Gastrocnemius medialis (tissue), 4 donors: Measurements from ENCODE around the gene UGCG.

Experiments
- POLR2A ChIP-seq, 2 donors: fragments of 450-650 bp; IDR thresholded peaks; one replicate each; pipeline ENCODE4 v1.6.1; 2017; ENCODE audit warnings: antibody characterized with exemption in 2 of 2, mild to moderate bottlenecking in 2 of 2, moderate library complexity in 2 of 2
- TF ChIP-seq, protein P1 (sequence below), 5 experiments: fragments of 450-650 bp in 3 of 5; fragments of 200-600 bp in 2 of 5; sonication (generic) in 2 of 5; IDR thresholded peaks in 4 of 5; conservative IDR thresholded peaks in 1 of 5; 1 replicate in 4 of 5; 2 replicates in 1 of 5; pipeline ENCODE4 v1.5.1; 2016 to 2019; ENCODE audit warnings: antibody characterized with exemption in 5 of 5, mild to moderate bottlenecking in 3 of 5, moderate library complexity in 3 of 5

DNA sequence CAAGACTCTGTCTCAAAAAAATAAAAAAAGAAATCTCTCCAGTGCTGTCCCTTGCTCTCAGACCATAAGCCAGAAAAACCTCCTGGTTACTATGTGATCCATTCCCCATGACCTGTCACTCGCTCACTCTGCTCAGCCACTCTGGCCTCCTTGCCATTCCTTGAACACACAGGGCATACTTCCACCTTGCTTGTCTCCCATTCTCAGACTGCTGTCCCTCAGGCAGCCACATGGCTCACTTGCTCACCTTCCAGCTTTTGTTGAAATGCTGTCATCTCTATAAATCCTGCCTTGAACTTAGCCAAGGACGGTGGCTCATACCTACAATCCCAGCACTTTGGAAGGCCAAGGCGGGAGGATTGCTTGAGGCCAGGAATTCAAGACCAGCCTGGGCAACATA lies 82.9 kb downstream of the UGCG start:
- TF ChIP-seq, protein P1, sequence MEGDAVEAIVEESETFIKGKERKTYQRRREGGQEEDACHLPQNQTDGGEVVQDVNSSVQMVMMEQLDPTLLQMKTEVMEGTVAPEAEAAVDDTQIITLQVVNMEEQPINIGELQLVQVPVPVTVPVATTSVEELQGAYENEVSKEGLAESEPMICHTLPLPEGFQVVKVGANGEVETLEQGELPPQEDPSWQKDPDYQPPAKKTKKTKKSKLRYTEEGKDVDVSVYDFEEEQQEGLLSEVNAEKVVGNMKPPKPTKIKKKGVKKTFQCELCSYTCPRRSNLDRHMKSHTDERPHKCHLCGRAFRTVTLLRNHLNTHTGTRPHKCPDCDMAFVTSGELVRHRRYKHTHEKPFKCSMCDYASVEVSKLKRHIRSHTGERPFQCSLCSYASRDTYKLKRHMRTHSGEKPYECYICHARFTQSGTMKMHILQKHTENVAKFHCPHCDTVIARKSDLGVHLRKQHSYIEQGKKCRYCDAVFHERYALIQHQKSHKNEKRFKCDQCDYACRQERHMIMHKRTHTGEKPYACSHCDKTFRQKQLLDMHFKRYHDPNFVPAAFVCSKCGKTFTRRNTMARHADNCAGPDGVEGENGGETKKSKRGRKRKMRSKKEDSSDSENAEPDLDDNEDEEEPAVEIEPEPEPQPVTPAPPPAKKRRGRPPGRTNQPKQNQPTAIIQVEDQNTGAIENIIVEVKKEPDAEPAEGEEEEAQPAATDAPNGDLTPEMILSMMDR (IDR thresholded peaks at IDR 0.05 in 4 of 5, conservative IDR thresholded peaks at IDR 0.05 in 1 of 5) = no peak
- no peak for TF ChIP-seq POLR2A (IDR thresholded peaks at IDR 0.05)
